Fibroblast of pulmonary artery (primary cell): Measurements from ENCODE around the gene NABP2.

Source experiments
- DNase-seq: peaks from one replicate; pipeline ENCODE4 v3.0.0-alpha.2; 2010; ENCODE audit warnings: low read depth
- H3K4me3 ChIP-seq: replicated peaks from 2 replicates; pipeline ENCODE4 v1.5.1; 2011; ENCODE audit warnings: low read depth, mild to moderate bottlenecking, control low read depth, low read length, moderate library complexity
- CTCF ChIP-seq: IDR thresholded peaks from 2 replicates; pipeline ENCODE4 v1.5.1; 2011; ENCODE audit warnings: mild to moderate bottlenecking, control low read depth, low read length, inconsistent platforms; ENCODE audit errors: missing control alignments

NABP2 gene

DNA sequence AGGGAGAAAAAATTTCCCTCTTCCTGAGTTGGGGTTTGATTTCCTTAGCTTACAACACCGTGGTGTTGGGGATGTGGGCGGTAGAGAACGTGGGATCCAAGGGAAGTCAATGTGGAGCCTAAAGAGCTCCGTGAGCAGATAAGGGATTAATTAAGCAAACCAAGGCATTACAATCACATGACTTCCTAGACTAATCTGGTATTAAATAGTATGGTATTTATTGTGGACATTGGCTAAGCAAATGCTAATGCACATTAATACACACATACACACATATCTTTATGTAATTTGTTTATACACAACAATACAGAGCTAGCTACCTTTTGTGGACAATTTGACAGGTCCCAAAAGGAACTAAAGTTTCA is 1.6 kb upstream of the NABP2 start:
- no peak for DNase-seq
- TF ChIP-seq CTCF = no peak
- H3K4me3 ChIP-seq = peak overlapping the region; percentile 92

GRCh38 chr12:56223571-56224101 is 506 bp upstream of the NABP2 start:
- peak overlapping the region; percentile 28 for H3K4me3 ChIP-seq
- TF ChIP-seq CTCF = no peak
- DNase-seq = no peak

GRCh38 chr12:56224954-56225353 is 812 bp downstream of the NABP2 start:
- DNase-seq = no peak
- no peak for TF ChIP-seq CTCF
- H3K4me3 ChIP-seq = peak overlapping the region; percentile 80

- TF ChIP-seq CTCF = no peak
- no peak for DNase-seq
- no peak overlapping the region for H3K4me3 ChIP-seq
Observed at GRCh38 chr12:56229082-56229481, 4.9 kb downstream of the NABP2 start.

DNA sequence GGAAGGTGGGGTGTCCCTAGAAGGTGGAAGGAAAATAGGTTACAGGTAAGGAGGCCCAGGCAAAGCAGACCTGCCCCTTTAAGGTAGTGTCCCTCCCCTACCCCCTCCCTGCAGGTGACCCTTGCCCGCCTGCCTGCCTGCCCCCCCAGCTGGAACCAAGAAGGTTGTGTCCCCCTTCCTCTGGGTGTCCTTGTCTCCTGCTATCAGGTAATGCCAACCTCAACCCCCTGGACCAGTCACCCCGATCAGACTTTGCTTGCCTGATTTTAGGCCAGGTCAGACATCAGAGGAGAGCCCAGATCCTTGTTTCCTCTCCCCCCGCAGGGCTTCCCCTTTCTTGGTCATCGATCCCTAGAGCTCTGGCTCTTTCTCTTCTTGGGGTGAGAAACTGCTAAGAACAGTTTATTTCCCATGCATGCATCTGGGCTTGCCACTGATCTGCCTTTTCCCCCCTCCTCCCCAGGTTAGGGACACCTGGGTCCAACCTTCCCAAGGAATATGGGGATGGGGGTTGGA is 5.8 kb downstream of the NABP2 start, which contains the start of gene SLC39A5:
Gene SLC39A5 (plus strand): TSS at position 136 of the 516 bp plus-strand sequence. CDS start 1,224 bp downstream, outside the sequence.
- TF ChIP-seq CTCF = no peak
- no peak within 1 kb of the TSS for H3K4me3 ChIP-seq
- DNase-seq = no peak

DNA sequence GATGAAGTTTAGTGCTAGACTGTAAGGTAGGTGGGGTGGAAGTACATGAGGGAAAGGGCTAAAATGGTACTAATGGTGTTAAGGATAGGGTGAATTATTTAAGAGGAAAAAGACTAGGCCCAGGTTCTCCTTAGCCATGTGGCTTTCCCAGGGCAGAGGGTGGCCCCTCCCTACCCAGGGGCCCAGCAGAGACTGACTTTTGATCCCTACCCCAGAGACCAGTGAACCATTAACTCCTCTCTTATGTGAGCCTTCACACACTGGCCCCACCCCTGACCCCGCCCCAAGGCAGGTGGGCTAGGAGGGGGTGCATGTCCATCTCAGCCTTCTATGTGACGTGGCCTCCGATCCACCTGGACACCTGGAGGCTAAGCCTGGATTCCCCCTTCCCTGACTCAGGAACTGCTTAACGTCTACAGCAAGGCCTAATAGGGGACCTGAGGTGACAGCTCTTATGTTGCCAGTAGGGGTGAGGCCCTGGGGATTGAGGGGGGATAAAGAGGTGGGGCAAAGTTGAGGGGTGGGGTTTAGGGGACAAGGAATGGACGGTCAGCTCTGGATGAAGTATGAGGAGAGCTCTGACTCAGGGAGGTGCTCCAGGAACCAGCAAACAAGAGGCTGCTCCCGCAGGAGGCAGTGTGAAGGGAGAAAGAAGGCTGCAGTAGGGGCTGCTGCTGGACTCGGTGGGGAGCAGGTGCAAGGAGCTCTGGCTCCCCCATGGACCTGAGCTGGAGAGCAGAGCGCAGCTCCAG is 6.5 kb downstream of the NABP2 start:
- TF ChIP-seq CTCF = no peak
- DNase-seq = no peak
- no peak overlapping the region for H3K4me3 ChIP-seq
